GM10248 (cell line): ENCODE results near the gene CD69.

Source experiments
- CTCF ChIA-PET: fragments of 300-600 bp; sonication (Branson Sonifier 250); formaldehyde crosslinking; extraction: SDS; loops from one replicate; lab custom pipeline; 2021; ENCODE audit warnings: antibody characterized with exemption; lab: Yijun Ruan, JAX
- POLR2A ChIA-PET: fragments of 350-650 bp; sonication (Branson Sonifier 250); formaldehyde crosslinking; extraction: SDS; loops from one replicate; lab custom pipeline; 2020; ENCODE audit warnings: antibody characterized with exemption; lab: Yijun Ruan, JAX
- DNase-seq: peaks from one replicate; pipeline ENCODE4 v3.0.0; 2012; ENCODE audit errors: extremely low spot score
- TF ChIP-seq, protein P1 (sequence below): IDR thresholded peaks from 2 replicates; pipeline ENCODE4 v1.5.1; 2012; ENCODE audit warnings: mild to moderate bottlenecking, low read depth; ENCODE audit errors: extremely low read depth, missing control alignments, control extremely low read depth

The CD69 gene

DNA sequence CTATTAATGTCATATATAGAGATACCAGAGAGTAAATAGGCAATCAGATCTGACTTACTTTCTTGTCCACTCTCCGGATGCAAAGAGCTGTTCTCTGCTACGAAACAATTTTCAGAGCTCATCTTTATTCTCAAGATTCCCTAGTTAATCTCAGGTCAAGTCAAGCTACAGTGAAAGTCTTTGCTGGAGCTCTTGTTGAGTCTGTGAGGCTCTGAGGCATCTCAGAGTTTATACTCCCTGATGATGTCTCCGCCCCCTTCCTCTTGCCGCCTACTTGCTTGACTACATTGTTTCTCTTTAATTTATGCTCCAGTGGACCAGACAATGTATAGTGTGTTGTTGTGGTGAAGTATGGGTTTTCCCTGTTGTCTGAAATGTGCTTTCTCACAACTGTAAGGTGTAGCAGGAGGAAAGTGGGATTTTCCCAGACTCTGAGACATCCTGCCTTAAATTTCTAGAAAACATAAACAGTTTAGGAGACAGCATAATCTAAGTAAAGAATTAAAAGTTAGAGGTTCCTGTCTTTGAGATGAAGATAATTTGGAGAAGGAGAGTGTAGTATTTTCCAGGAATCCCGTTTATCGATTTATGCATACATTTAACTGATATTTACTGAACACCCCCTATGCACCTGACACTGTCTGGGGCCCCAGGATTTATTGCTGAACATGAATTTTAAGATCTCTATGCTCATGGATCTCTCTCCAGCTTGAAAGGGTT is at the start of gene CD69:
Gene CD69, minus strand, starts transcription at position 203 of the 720 bp plus-strand sequence. Its CDS starts 81 bp downstream, at position 122.
- ChIA-PET CTCF (interaction anchor here (0.8 to 4.1 kb wide), 9 partner anchors 9 to 378 kb away, joined by 3 to 77 read pairs (median 5); no protein-coding TSS in a partner anchor), POLR2A (interaction anchor here (0.6 to 1.4 kb wide), 9 partner anchors 10 to 88 kb away, joined by 3 to 6 read pairs (median 4); no protein-coding TSS in a partner anchor)
- peak; percentile 42 for DNase-seq
- TF ChIP-seq, protein P1, sequence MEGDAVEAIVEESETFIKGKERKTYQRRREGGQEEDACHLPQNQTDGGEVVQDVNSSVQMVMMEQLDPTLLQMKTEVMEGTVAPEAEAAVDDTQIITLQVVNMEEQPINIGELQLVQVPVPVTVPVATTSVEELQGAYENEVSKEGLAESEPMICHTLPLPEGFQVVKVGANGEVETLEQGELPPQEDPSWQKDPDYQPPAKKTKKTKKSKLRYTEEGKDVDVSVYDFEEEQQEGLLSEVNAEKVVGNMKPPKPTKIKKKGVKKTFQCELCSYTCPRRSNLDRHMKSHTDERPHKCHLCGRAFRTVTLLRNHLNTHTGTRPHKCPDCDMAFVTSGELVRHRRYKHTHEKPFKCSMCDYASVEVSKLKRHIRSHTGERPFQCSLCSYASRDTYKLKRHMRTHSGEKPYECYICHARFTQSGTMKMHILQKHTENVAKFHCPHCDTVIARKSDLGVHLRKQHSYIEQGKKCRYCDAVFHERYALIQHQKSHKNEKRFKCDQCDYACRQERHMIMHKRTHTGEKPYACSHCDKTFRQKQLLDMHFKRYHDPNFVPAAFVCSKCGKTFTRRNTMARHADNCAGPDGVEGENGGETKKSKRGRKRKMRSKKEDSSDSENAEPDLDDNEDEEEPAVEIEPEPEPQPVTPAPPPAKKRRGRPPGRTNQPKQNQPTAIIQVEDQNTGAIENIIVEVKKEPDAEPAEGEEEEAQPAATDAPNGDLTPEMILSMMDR = no peak

DNA sequence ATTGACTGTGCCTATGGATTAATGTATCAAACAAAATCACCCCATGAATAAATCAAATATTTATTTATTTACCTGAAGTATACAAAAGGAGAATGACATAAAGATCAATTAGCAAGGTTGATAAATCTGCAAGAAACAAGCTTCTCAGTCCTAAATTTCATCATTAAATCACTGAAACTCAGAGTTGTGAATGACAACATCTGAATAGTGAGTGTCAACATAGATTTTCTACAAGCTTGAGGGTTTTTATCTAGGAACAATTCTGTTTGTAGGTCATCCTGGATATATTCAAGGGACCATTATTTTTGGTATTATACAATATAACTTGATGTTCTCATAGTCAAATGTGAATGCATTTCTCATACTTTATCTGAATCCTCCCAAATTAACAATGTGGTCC is 49.2 kb upstream of the CD69 start:
- no peak for DNase-seq
- POLR2A ChIA-PET = no interaction called here
- CTCF ChIA-PET = interaction anchor here (1.1 to 4.1 kb wide), 5 partner anchors 10 to 343 kb away, joined by 3 to 28 read pairs (median 3); no protein-coding TSS in a partner anchor

DNA sequence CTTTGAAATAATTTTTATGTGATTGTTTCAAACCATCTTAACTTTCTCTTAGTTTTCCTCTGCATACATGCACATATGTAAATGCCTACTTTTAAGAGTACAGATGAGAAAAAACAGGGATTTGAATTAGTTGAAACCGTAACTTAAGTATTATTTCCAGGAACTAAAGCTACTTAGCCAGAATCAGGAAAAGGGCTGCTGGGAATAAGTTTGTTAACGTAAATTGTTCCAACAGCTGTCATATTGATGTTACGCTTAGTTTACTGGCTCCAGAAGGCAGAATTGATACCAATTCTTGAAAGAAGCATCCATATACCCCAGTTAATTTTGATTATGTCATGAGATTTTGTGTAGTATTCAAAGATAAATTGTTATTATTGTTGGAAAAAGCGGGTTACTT is 48.6 kb upstream of the CD69 start:
- ChIA-PET POLR2A (no interaction called here), CTCF (interaction anchor here (1.2 to 4.1 kb wide), 3 partner anchors 60 to 66 kb away, joined by 3 to 28 read pairs (median 7); no protein-coding TSS in a partner anchor)
- TF ChIP-seq, protein P1 = no peak
- DNase-seq = no peak

More for the DNA sequence above, 49.2 kb upstream of the CD69 start:
- TF ChIP-seq, protein P1 = no peak

DNA sequence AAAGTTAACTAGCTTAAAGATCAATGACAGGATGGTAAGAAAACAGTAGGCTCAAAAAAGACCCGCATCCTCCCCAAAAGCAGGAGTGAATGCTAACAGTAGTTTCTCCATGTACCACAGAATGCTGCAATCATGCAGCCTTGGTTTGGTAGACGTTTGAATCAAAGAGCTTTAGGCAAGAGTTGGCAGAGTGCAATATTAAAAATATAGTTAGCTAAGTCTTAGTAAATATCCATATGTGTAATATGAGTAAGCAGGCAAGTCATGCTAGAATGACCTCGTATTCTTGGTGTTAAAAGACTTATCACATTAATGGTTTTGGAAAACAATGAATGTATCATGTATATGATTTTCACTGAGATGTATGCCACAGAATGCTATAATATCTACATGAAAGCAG is 47.8 kb upstream of the CD69 start:
- CTCF ChIA-PET = interaction anchor here (1.1 to 4.1 kb wide), 3 partner anchors 10 to 66 kb away, joined by 3 to 28 read pairs (median 7); no protein-coding TSS in a partner anchor
- POLR2A ChIA-PET = no interaction called here
- TF ChIP-seq, protein P1 = no peak
- DNase-seq = no peak

DNA sequence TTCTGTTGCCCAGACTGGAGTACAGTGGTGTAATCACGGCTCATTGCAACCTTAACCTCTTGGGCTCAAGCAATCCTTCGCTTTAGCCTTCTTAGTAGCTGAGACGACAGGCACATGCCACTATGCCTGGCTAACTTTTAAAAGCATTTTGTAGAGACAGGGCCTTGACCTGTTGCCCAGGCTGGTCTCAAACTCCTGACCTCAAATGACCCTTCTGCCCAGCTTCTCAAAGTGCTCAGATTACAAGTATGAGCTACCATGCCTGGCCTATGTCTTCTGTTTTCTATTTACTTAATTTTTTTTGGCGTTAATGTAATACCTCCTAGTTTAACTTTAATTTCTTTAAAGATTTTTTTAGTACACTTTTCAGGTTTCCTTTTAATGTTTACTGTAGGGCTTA is 46.0 kb upstream of the CD69 start:
- TF ChIP-seq, protein P1 = no peak
- ChIA-PET POLR2A (no interaction called here), CTCF (interaction anchor here (2.0 to 4.1 kb wide), 2 partner anchors 8 to 57 kb away, joined by 7 to 28 read pairs; no protein-coding TSS in a partner anchor)
- DNase-seq = no peak

DNA sequence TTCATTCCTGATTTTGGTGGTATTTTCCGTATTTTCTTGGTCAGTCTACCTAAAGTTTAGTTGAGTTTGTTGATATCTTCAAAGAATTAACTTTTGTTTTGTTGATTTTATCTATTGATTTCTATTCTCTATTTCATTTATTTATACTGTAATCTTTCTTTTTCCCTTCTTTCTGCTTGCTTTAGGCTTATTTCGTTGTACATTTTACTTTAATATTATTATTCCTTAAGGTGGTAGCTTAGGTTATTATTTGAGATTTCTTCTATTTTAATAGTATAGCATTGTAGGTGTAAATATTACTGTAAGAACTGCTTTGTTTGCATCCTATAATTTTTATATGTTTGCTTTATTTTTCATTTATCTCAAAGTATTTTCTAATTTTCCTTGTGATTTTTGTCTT is 45.2 kb upstream of the CD69 start:
- TF ChIP-seq, protein P1 = no peak
- CTCF ChIA-PET = interaction anchor here (1.7 to 2.0 kb wide), 2 partner anchors 8 to 56 kb away, joined by 5 to 7 read pairs; no protein-coding TSS in a partner anchor
- no peak for DNase-seq
- POLR2A ChIA-PET = no interaction called here
